ENCODE data around the gene MCF2L. TPM values are rescaled to one million over a fixed set of nuclear protein-coding genes. Genes with fewer than 3 reads are reported as not detected.
"Not testable (repeated sequence)": the region's sequence is repeated elsewhere in the genome, so short reads cannot be mapped to it uniquely, and the experiment has no call there.

The MCF2L gene
- total RNA-seq, 1 donor from 2014 or later: 12.3 TPM

GRCh38 chr13:113099142-113099541, 130.1 kb downstream of the MCF2L start:
- Histone ChIP-seq H3K27me3 (ENCODE audit: control insufficient read depth, insufficient read depth, low read length) (peaks cover 32% of the 10 kb centered on the region), H3K4me3 (ENCODE audit: low read depth, low read length) (no peak overlapping the region), H3K36me3 (ENCODE audit: control insufficient read depth, insufficient read depth, low read length) (no peaks in the 10 kb centered on the region)
- no peak for DNase-seq (ENCODE audit: low read depth)
- no peak for TF ChIP-seq CTCF (IDR thresholded peaks at IDR 0.05; ENCODE audit: insufficient read depth, low read length, poor library complexity, severe bottlenecking)

GRCh38 chr13:113102302-113102701, 133.3 kb downstream of the MCF2L start:
- not testable (repeated sequence) for H3K36me3 ChIP-seq (ENCODE audit: control insufficient read depth, insufficient read depth, low read length); H3K4me3 ChIP-seq (ENCODE audit: low read depth, low read length); DNase-seq (ENCODE audit: low read depth)
- H3K27me3 ChIP-seq (ENCODE audit: control insufficient read depth, insufficient read depth, low read length): peaks cover 30% of the 10 kb centered on the region

GRCh38 chr13:113102727-113103126, 133.7 kb downstream of the MCF2L start:
- DNase-seq (ENCODE audit: low read depth): no peak
- Histone ChIP-seq H3K27me3 (ENCODE audit: control insufficient read depth, insufficient read depth, low read length) (peaks cover 30% of the 10 kb centered on the region), H3K36me3 (ENCODE audit: control insufficient read depth, insufficient read depth, low read length) (no peaks in the 10 kb centered on the region), H3K4me3 (ENCODE audit: low read depth, low read length) (no peak overlapping the region)
- no peak for TF ChIP-seq CTCF (IDR thresholded peaks at IDR 0.05; ENCODE audit: insufficient read depth, low read length, poor library complexity, severe bottlenecking)

- DNase-seq (ENCODE audit: low read depth): no peak
- no peak for TF ChIP-seq CTCF (IDR thresholded peaks at IDR 0.05; ENCODE audit: insufficient read depth, low read length, poor library complexity, severe bottlenecking)
- Histone ChIP-seq H3K4me3 (ENCODE audit: low read depth, low read length) (no peak overlapping the region), H3K36me3 (ENCODE audit: control insufficient read depth, insufficient read depth, low read length) (no peaks in the 10 kb centered on the region), H3K27me3 (ENCODE audit: control insufficient read depth, insufficient read depth, low read length) (peaks cover 24% of the 10 kb centered on the region)
These were observed 134.6 kb downstream of the MCF2L start for GRCh38 chr13:113103646-113104045.

- Histone ChIP-seq H3K36me3 (ENCODE audit: control insufficient read depth, insufficient read depth, low read length) (no peaks in the 10 kb centered on the region), H3K4me3 (ENCODE audit: low read depth, low read length) (no peak within 1 kb of the TSS), H3K27me3 (ENCODE audit: control insufficient read depth, insufficient read depth, low read length) (peaks cover 36% of the 10 kb centered on the region)
- no peak for DNase-seq (ENCODE audit: low read depth)
- TF ChIP-seq CTCF (IDR thresholded peaks at IDR 0.05; ENCODE audit: insufficient read depth, low read length, poor library complexity, severe bottlenecking): no peak
These were observed 136.3 kb downstream of the MCF2L start, which contains the start of gene F7 for GRCh38 chr13:113105032-113105920. TSS of gene F7 (plus strand) at chr13:113105791. CDS start at chr13:113105842, 51 bp downstream.

- no peak overlapping the region for H3K4me3 ChIP-seq (ENCODE audit: low read depth, low read length)
- DNase-seq (ENCODE audit: low read depth): no peak
- no peaks in the 10 kb centered on the region for H3K36me3 ChIP-seq (ENCODE audit: control insufficient read depth, insufficient read depth, low read length)
- peaks cover 43% of the 10 kb centered on the region for H3K27me3 ChIP-seq (ENCODE audit: control insufficient read depth, insufficient read depth, low read length)
- TF ChIP-seq CTCF (IDR thresholded peaks at IDR 0.05; ENCODE audit: insufficient read depth, low read length, poor library complexity, severe bottlenecking): no peak
These were observed 137.0 kb downstream of the MCF2L start for GRCh38 chr13:113105921-113106452.
